Measurements from ENCODE around the gene RBP4. TPM values are rescaled to one million over a fixed set of nuclear protein-coding genes. Genes with fewer than 3 reads are reported as not detected.

The RBP4 gene
- total RNA-seq, 2 donors from 2014 or later = 0.64 to 5.3 TPM

DNA sequence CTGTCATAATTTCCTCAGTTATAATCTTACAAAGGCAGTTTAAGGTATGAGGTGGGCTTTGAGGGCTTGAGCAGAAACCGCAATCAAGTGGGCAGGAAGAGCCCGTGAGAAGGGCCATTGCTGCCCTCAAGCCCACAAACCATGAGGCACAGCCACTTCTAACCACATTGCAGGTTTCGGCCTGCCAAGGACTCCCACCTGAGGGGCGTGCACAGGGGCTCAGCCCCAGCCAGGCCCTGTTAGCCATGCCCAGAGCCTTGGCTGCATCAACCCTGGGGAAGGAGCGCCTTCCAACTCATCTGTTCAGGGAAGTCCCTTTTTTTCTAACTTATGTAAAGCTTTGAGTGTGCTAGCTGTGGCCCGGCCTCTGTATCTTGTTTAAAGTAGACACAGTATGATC lies 40.5 kb downstream of the RBP4 start:
- Histone ChIP-seq H3K9me3 (no peaks in the 10 kb centered on the region), H3K4me3 (no peak overlapping the region), H3K4me1 (replicated peaks) (no peaks in the 10 kb centered on the region), H3K27ac (no peak overlapping the region), H3K27me3 (replicated peaks; ENCODE audit: insufficient read depth) (no peaks in the 10 kb centered on the region), H3K36me3 (no peaks in the 10 kb centered on the region)
- no peak for DNase-seq (ENCODE audit: low spot score)
- TF ChIP-seq POLR2AphosphoS5 (IDR thresholded peaks at IDR 0.05) (no peak), CTCF (IDR thresholded peaks at IDR 0.05) (no peak), POLR2A (IDR thresholded peaks at IDR 0.05) (no peak)
- intact Hi-C loops (cut with DNase I) = loop anchor here (10.0 kb wide), 1 partner anchor 254 kb away; no protein-coding TSS in a partner anchor
- WGBS = 94% methylated on average over 6 of the region's 6 CpGs

DNA sequence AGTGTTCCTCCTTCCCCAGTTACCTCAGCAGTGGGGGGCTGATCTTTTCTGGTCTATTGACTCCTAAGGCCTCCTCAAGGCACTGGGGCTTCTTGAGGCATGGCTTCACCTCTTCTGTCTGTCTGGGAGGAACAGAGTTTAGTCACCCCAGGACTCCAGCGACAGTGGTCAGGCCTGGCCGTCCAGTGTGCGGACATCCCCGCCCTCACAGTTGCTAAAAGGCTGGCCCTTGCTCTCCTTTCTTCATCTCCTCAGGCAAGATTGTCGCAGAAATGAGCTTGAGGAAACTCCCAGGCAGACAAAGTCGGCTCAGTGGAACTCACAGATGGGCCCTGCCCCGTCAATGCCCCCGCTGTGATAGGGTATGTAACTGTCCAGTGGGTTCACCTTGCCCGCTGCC lies 41.5 kb downstream of the RBP4 start:
- WGBS = 95% methylated on average over 9 of the region's 9 CpGs
- no peak overlapping the region for H3K4me3 ChIP-seq
- H3K4me1 ChIP-seq (replicated peaks) = no peaks in the 10 kb centered on the region
- intact Hi-C loops (cut with DNase I) = loop anchor here (10.0 kb wide), 1 partner anchor 115 kb away; no protein-coding TSS in a partner anchor
- no peaks in the 10 kb centered on the region for H3K27me3 ChIP-seq (replicated peaks; ENCODE audit: insufficient read depth)
- TF ChIP-seq POLR2A (IDR thresholded peaks at IDR 0.05) (no peak), POLR2AphosphoS5 (IDR thresholded peaks at IDR 0.05) (no peak), CTCF (IDR thresholded peaks at IDR 0.05) (no peak)
- H3K27ac ChIP-seq = no peak overlapping the region
- no peaks in the 10 kb centered on the region for H3K36me3 ChIP-seq
- DNase-seq (ENCODE audit: low spot score) = no peak
- no peaks in the 10 kb centered on the region for H3K9me3 ChIP-seq

- Histone ChIP-seq H3K4me1 (replicated peaks) (no peaks in the 10 kb centered on the region), H3K4me3 (no peak overlapping the region), H3K27ac (no peak overlapping the region), H3K9me3 (no peaks in the 10 kb centered on the region), H3K36me3 (no peaks in the 10 kb centered on the region), H3K27me3 (replicated peaks; ENCODE audit: insufficient read depth) (no peaks in the 10 kb centered on the region)
- TF ChIP-seq POLR2AphosphoS5 (IDR thresholded peaks at IDR 0.05) (no peak), CTCF (IDR thresholded peaks at IDR 0.05) (peak; percentile 47 to 73 (median 61)), POLR2A (IDR thresholded peaks at IDR 0.05) (no peak)
- intact Hi-C loops (cut with DNase I) = loop anchor here (10.0 kb wide), 1 partner anchor 120 kb away; no protein-coding TSS in a partner anchor
- peak; percentile 68 for DNase-seq (ENCODE audit: low spot score)
- 56% methylated on average over 14 of the region's 14 CpGs for WGBS
Measured at GRCh38 chr10:93554760-93555432, 46.1 kb downstream of the RBP4 start.

GRCh38 chr10:93554316-93554663 lies 46.7 kb downstream of the RBP4 start:
- TF ChIP-seq POLR2AphosphoS5 (IDR thresholded peaks at IDR 0.05) = no peak
- no peak for TF ChIP-seq POLR2A (IDR thresholded peaks at IDR 0.05)
- no peak for TF ChIP-seq CTCF (IDR thresholded peaks at IDR 0.05)
- Histone ChIP-seq H3K27ac (no peak overlapping the region), H3K4me1 (replicated peaks) (no peaks in the 10 kb centered on the region), H3K36me3 (no peaks in the 10 kb centered on the region), H3K9me3 (no peaks in the 10 kb centered on the region), H3K27me3 (replicated peaks; ENCODE audit: insufficient read depth) (no peaks in the 10 kb centered on the region), H3K4me3 (no peak overlapping the region)
- DNase-seq (ENCODE audit: low spot score) = no peak
- intact Hi-C loops (cut with DNase I) = loop anchor here (10.0 kb wide), 1 partner anchor 121 kb away; no protein-coding TSS in a partner anchor
- 77% methylated on average over 1 of the region's 1 CpG for WGBS
